MG63 (cell line): ENCODE results near the gene DLX2. TPM values are rescaled to one million over a fixed set of nuclear protein-coding genes. Genes with fewer than 3 reads are reported as not detected.

ENCODE experiments used
- DNase-seq: peaks from one replicate; pipeline ENCODE4 v3.0.0-alpha.2; 2020
- H3K27me3 ChIP-seq: fragments of 250-450 bp; sonication (Bioruptor Pico); 2 replicates; pipeline ENCODE4 v1.5.1; 2020; ENCODE audit warnings: mild to moderate bottlenecking, moderate library complexity
- H3K36me3 ChIP-seq: fragments of 250-450 bp; sonication (Bioruptor Pico); 2 replicates; pipeline ENCODE4 v1.5.1; 2020; ENCODE audit warnings: mild to moderate bottlenecking, moderate library complexity
- H3K4me3 ChIP-seq: fragments of 250-450 bp; sonication (Bioruptor Pico); 2 replicates; pipeline ENCODE4 v1.5.1; 2020; ENCODE audit warnings: mild to moderate bottlenecking, moderate library complexity
- H3K9me3 ChIP-seq: fragments of 250-450 bp; sonication (Bioruptor Pico); 2 replicates; pipeline ENCODE4 v1.5.1; 2020; ENCODE audit warnings: mild to moderate bottlenecking, moderate library complexity
- total RNA-seq: library from RNA; depleted of rRNA; stranded (reverse); fragments of >200 nt; shearing (Covaris generic); gene quantifications from 2 replicates; pipeline ENCODE4 v1.2.3, GENCODE V29; 2014; ENCODE audit warnings: low replicate concordance

Gene DLX2
- total RNA-seq, 1 experiment from 2014 or later: not detected

- no peaks in the 10 kb centered on the region for H3K27me3 ChIP-seq
- DNase-seq: no peak
- no peak overlapping the region; the same call in 1 of the 2 replicates for H3K4me3 ChIP-seq
- H3K36me3 ChIP-seq: no peaks in the 10 kb centered on the region
- no peaks in the 10 kb centered on the region for H3K9me3 ChIP-seq
These were observed 4.4 kb downstream of the DLX2 start for GRCh38 chr2:172098287-172098649.

GRCh38 chr2:172097557-172098131 is 5.1 kb downstream of the DLX2 start:
- DNase-seq: peak; percentile 86
- Histone ChIP-seq H3K27me3 (no peaks in the 10 kb centered on the region), H3K4me3 (peak overlapping the region; percentile 61), H3K9me3 (no peaks in the 10 kb centered on the region), H3K36me3 (no peaks in the 10 kb centered on the region)

GRCh38 chr2:172096626-172097547 is 5.8 kb downstream of the DLX2 start:
- H3K4me3 ChIP-seq: peak overlapping the region; percentile 61
- no peaks in the 10 kb centered on the region for H3K36me3 ChIP-seq
- peak; percentile 97 for DNase-seq
- no peaks in the 10 kb centered on the region for H3K27me3 ChIP-seq
- H3K9me3 ChIP-seq: no peaks in the 10 kb centered on the region

GRCh38 chr2:172095905-172096625 is 6.6 kb downstream of the DLX2 start:
- no peak for DNase-seq
- Histone ChIP-seq H3K27me3 (no peaks in the 10 kb centered on the region), H3K36me3 (no peaks in the 10 kb centered on the region), H3K9me3 (no peaks in the 10 kb centered on the region), H3K4me3 (peak overlapping the region; percentile 61)

- DNase-seq: peak; percentile 95
- peak overlapping the region; percentile 61 for H3K4me3 ChIP-seq
- H3K36me3 ChIP-seq: no peaks in the 10 kb centered on the region
- H3K27me3 ChIP-seq: no peaks in the 10 kb centered on the region
- H3K9me3 ChIP-seq: no peaks in the 10 kb centered on the region
These were observed 7.4 kb downstream of the DLX2 start for GRCh38 chr2:172095146-172095904.

- peak; percentile 72 for DNase-seq
- Histone ChIP-seq H3K4me3 (peak overlapping the region; percentile 61), H3K9me3 (no peaks in the 10 kb centered on the region), H3K27me3 (no peaks in the 10 kb centered on the region), H3K36me3 (no peaks in the 10 kb centered on the region)
These were observed 8.2 kb downstream of the DLX2 start for GRCh38 chr2:172094294-172095145.

GRCh38 chr2:172093416-172094293 is 9.0 kb downstream of the DLX2 start:
- H3K4me3 ChIP-seq: peak overlapping the region; percentile 61
- DNase-seq: no peak

GRCh38 chr2:172092716-172093415 is 9.8 kb downstream of the DLX2 start:
- Histone ChIP-seq H3K27me3 (no peaks in the 10 kb centered on the region), H3K36me3 (peaks cover 4% of the 10 kb centered on the region), H3K9me3 (no peaks in the 10 kb centered on the region), H3K4me3 (no peak overlapping the region)
- DNase-seq: no peak

More at GRCh38 chr2:172093416-172094293, 9.0 kb downstream of the DLX2 start:
- Histone ChIP-seq H3K36me3 (no peaks in the 10 kb centered on the region; the same call in 1 of the 2 replicates), H3K27me3 (no peaks in the 10 kb centered on the region), H3K9me3 (no peaks in the 10 kb centered on the region)

DNA sequence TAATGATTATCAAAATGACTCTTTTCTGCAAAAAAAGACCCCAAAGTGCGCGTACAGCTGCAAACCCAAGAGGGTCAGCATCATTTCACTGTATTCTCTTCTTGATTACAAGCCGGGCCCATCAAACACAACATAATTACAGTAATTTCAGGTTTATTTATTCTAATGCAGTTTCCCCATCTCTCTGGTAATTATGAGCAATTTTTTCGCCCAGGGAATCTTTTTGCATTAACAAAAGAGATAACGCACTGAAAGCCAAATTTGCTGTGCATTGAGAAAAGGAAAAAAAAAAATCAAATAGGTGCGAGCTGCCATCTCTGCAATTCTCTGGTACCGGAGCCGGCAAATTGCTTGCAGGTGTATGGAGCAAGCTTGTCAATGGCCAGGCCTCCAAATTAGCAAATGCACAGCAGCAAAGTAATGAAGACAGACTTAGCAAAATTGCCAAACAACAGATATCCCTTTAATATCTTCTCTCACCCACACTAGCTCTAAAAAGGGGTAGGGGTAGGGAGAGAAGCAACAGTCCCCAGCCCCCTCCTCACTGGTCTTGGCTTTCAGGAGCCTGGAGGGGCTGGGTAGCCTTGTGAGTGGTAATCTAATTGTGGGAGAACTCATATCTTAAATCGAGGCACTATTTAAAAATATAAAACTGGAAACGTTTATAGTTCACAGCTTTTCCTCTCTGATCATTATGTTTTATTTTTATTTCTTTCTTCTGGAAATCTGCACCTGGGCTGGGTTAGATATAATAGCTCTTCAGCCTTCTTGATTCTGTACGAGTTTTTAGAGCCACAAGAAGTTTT is 10.7 kb downstream of the DLX2 start:
- Histone ChIP-seq H3K9me3 (no peaks in the 10 kb centered on the region), H3K4me3 (no peak overlapping the region), H3K27me3 (no peaks in the 10 kb centered on the region), H3K36me3 (peaks cover 13% of the 10 kb centered on the region)
- no peak for DNase-seq

- H3K4me3 ChIP-seq: no peak overlapping the region
- no peaks in the 10 kb centered on the region for H3K9me3 ChIP-seq
- no peaks in the 10 kb centered on the region for H3K27me3 ChIP-seq
- H3K36me3 ChIP-seq: peaks cover 18% of the 10 kb centered on the region
- no peak for DNase-seq
These were observed 11.6 kb downstream of the DLX2 start for GRCh38 chr2:172091000-172091641.

DNA sequence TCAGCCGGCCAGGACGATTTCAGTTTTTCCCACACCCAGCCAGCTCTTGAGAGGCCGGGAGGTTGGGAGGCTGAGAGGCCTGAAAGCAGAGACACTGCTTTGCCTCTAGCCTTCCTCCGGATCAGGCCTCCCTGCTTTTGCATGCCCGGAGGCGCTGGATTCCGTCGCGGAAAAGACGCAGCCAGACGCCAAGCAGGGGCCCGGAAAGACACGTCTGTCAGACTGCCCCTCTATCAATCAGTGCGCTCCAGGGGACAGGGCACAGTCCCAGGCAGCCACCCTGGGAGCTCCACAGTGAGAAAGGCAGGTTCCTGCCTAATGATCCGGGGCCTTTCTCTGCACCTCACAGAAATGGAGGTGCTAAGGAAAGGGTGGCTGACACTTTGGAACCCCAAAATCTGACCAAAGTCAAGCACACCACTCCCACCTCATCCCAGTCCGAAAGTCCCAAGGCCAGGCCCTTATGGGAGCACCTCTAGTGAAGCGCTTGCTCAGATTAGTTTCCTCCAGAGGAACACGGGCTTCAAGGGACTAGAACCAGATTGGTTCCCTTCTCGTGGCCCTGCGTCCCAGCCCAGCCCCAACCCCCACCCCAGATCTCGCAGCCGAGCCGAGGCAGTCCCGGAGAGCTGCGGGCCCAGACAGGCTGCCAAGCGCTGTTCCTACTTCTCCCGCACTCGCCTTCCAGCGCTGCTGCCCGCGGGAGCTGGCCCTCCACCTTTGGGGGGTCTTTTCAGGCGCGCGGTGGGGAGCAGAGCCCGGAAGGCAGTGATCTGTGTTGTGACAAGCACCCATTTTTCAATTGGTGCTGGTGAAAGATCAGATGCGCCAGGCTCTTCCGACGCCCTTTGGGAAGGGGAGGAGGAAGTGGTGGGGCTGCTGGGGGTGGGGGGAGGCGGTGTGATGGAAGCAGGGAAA is 12.4 kb downstream of the DLX2 start:
- Histone ChIP-seq H3K4me3 (no peak overlapping the region), H3K9me3 (no peaks in the 10 kb centered on the region), H3K27me3 (no peaks in the 10 kb centered on the region), H3K36me3 (peaks cover 18% of the 10 kb centered on the region)
- DNase-seq: no peak

- Histone ChIP-seq H3K4me3 (no peak overlapping the region), H3K9me3 (no peaks in the 10 kb centered on the region), H3K27me3 (no peaks in the 10 kb centered on the region), H3K36me3 (peaks cover 18% of the 10 kb centered on the region)
- no peak for DNase-seq
These were observed 13.1 kb downstream of the DLX2 start for GRCh38 chr2:172089633-172090032.
